Vagina (tissue), 2 donors: Measurements from ENCODE around the gene CLDN1. TPM values are rescaled to one million over a fixed set of nuclear protein-coding genes. Genes with fewer than 3 reads are reported as not detected.

ENCODE experiments used
- DNase-seq, 2 donors: peaks; one replicate each; pipeline ENCODE4 v3.0.0-alpha.2; 2017; ENCODE audit errors: extremely low spot score in 2 of 2
- H3K27ac ChIP-seq: fragments of 200-600 bp; sonication (generic); one replicate; pipeline ENCODE4 v1.5.1; 2019
- H3K27me3 ChIP-seq: fragments of 200-600 bp; sonication (generic); one replicate; pipeline ENCODE4 v1.5.1; 2019
- H3K36me3 ChIP-seq, 2 donors: fragments of 200-600 bp; sonication (generic); one replicate each; pipeline ENCODE4 v1.5.1; 2017 to 2019
- H3K4me1 ChIP-seq: fragments of 200-600 bp; sonication (generic); one replicate; pipeline ENCODE4 v1.5.1; 2019
- H3K4me3 ChIP-seq, 2 donors: fragments of 200-600 bp; sonication (generic); 1 replicate in 1 of 2; 2 replicates in 1 of 2; pipeline ENCODE4 v1.5.1; 2016 to 2019
- H3K9me3 ChIP-seq: fragments of 200-600 bp; sonication (generic); one replicate; pipeline ENCODE4 v1.5.1; 2019
- POLR2A ChIP-seq, 2 donors: fragments of 450-650 bp; IDR thresholded peaks; one replicate each; pipeline ENCODE4 v1.6.1; 2017; ENCODE audit warnings: antibody characterized with exemption in 2 of 2, mild to moderate bottlenecking in 2 of 2, moderate library complexity in 2 of 2
- POLR2AphosphoS5 ChIP-seq, 2 donors: sonication (generic); formaldehyde crosslinking; IDR thresholded peaks; one replicate each; pipeline ENCODE4 v1.9.0; 2017; ENCODE audit warnings: antibody characterized with exemption in 2 of 2, mild to moderate bottlenecking in 2 of 2, low read depth in 1 of 2; ENCODE audit not compliant: insufficient read depth in 1 of 2
- intact Hi-C: fragments of 100-400 bp; cut with DNase I; formaldehyde crosslinking; loops from one replicate; pipeline ENCODE4 v1.15.1; 2023
- total RNA-seq: library from RNA; depleted of rRNA; stranded (reverse); fragments of >200 nt; gene quantifications from one replicate; pipeline ENCODE4 v1.2.3, GENCODE V29; 2016
- TF ChIP-seq, protein P1 (sequence below), 3 experiments: fragments of 450-650 bp in 2 of 3; fragments of 200-600 bp in 1 of 3; sonication (generic) in 1 of 3; IDR thresholded peaks; one replicate each; pipeline ENCODE4 v1.5.1; 2017 to 2019; ENCODE audit warnings: antibody characterized with exemption in 3 of 3, mild to moderate bottlenecking in 2 of 3, moderate library complexity in 2 of 3

CLDN1 gene
- total RNA-seq, 1 donor from 2014 or later: 48.6 TPM

DNA sequence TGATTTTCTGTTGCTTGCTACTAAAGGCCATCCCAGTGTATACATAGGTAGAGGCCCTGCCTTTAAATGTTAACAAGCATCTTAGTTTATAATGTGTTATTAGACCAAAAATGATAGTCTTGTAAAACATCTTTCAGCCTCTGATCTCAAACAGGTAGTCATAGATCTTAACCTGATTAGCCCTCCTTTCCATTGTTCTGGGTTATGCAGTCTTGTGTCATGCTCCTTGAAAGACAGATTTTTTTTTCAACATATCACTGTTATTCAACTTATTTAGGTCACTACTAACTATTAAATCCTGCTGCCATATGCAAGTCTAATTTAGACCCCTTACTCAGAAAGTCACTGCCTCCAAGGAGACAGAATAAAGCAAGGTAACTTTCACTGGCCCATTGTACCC is 46.6 kb upstream of the CLDN1 start:
- intact Hi-C loops: no loop called here
- peak overlapping the region; percentile 42 for H3K27ac ChIP-seq
- DNase-seq: no peak
- H3K4me3 ChIP-seq: no peak overlapping the region
- H3K36me3 ChIP-seq: no peaks in the 10 kb centered on the region
- no peak for TF ChIP-seq POLR2AphosphoS5 (IDR thresholded peaks at IDR 0.05; ENCODE audit: insufficient read depth in 1 of 2, low read depth in 1 of 2)
- H3K4me1 ChIP-seq: peaks cover 9% of the 10 kb centered on the region
- no peaks in the 10 kb centered on the region for H3K9me3 ChIP-seq
- no peaks in the 10 kb centered on the region for H3K27me3 ChIP-seq

DNA sequence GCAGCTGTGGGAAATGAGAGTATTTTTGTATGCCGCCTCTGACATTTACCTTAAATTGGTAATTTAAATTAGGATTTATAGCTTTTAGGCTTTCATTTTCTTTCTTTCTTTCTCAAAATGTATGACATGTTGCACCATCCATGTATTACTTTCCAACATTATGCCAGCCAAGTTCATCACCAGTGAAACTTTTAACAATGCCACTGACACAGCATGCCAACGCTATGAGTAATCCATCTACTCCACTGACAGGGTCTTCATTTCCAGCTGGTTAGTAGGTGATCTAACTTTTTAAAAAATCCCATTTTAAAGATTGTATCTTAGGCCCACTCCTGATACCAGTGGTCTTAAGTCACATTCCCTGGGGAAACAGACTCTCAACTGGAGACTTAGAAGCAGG is 43.9 kb upstream of the CLDN1 start:
- H3K4me1 ChIP-seq: peaks cover 9% of the 10 kb centered on the region
- no peak overlapping the region for H3K27ac ChIP-seq
- H3K4me3 ChIP-seq: no peak overlapping the region
- TF ChIP-seq POLR2AphosphoS5 (IDR thresholded peaks at IDR 0.05; ENCODE audit: insufficient read depth in 1 of 2, low read depth in 1 of 2): peak in 1 of 2 donors; percentile 46
- TF ChIP-seq, protein P1, sequence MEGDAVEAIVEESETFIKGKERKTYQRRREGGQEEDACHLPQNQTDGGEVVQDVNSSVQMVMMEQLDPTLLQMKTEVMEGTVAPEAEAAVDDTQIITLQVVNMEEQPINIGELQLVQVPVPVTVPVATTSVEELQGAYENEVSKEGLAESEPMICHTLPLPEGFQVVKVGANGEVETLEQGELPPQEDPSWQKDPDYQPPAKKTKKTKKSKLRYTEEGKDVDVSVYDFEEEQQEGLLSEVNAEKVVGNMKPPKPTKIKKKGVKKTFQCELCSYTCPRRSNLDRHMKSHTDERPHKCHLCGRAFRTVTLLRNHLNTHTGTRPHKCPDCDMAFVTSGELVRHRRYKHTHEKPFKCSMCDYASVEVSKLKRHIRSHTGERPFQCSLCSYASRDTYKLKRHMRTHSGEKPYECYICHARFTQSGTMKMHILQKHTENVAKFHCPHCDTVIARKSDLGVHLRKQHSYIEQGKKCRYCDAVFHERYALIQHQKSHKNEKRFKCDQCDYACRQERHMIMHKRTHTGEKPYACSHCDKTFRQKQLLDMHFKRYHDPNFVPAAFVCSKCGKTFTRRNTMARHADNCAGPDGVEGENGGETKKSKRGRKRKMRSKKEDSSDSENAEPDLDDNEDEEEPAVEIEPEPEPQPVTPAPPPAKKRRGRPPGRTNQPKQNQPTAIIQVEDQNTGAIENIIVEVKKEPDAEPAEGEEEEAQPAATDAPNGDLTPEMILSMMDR (IDR thresholded peaks at IDR 0.05): no peak
- no peaks in the 10 kb centered on the region for H3K27me3 ChIP-seq
- intact Hi-C loops: no loop called here
- no peak for DNase-seq
- no peaks in the 10 kb centered on the region for H3K36me3 ChIP-seq
- H3K9me3 ChIP-seq: no peaks in the 10 kb centered on the region

DNA sequence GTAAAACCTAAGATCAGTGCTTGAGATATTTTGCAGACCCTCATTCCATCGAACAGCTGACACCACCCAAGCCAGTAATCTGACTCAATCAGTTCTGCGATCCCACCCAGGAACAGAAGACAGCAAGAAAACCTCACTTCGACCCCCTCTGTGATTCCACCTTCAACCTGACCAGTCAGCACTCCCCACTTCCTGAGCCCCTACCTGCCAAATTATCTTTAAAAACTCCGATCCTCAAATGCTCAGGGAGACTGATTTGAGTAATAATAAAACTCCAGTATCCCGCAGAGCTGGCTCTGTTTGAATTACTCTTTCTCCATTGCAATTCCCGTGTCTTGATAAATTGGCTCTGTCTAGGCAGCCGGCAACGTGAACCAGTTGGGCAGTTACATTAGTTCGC is 40.0 kb upstream of the CLDN1 start:
- peaks cover 9% of the 10 kb centered on the region for H3K4me1 ChIP-seq
- no peak for DNase-seq
- intact Hi-C loops: no loop called here
- TF ChIP-seq POLR2AphosphoS5 (IDR thresholded peaks at IDR 0.05; ENCODE audit: insufficient read depth in 1 of 2, low read depth in 1 of 2) (no peak), POLR2A (IDR thresholded peaks at IDR 0.05) (no peak)
- TF ChIP-seq, protein P1 (IDR thresholded peaks at IDR 0.05): no peak
- no peaks in the 10 kb centered on the region for H3K27me3 ChIP-seq
- H3K36me3 ChIP-seq: no peaks in the 10 kb centered on the region
- H3K4me3 ChIP-seq: no peak overlapping the region
- no peak overlapping the region for H3K27ac ChIP-seq
- H3K9me3 ChIP-seq: no peaks in the 10 kb centered on the region

DNA sequence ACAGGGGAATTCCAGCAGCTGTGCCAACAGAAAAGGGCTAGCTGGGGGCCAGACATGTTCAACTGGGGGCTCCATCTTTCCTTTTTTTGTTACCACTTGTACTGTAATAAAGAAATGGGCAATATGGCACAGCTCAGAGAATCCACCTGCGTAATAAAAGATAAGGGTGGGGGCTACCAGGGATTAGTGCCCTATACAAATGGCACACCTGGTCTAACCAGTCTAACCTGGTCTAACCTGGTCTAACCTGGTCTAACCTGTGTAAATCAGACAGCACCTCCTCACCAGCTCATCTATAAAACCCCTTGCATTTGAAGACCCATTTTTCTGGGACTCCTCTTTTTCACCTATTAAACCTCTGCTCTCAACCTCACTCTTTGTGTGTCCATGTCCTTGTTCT is 39.5 kb upstream of the CLDN1 start:
- H3K4me1 ChIP-seq: peaks cover 9% of the 10 kb centered on the region
- H3K27ac ChIP-seq: no peak overlapping the region
- no peak for TF ChIP-seq POLR2AphosphoS5 (IDR thresholded peaks at IDR 0.05; ENCODE audit: insufficient read depth in 1 of 2, low read depth in 1 of 2)
- TF ChIP-seq, protein P1 (IDR thresholded peaks at IDR 0.05): no peak
- TF ChIP-seq POLR2A (IDR thresholded peaks at IDR 0.05): no peak
- no peaks in the 10 kb centered on the region for H3K36me3 ChIP-seq
- no peaks in the 10 kb centered on the region for H3K27me3 ChIP-seq
- H3K4me3 ChIP-seq: no peak overlapping the region
- H3K9me3 ChIP-seq: no peaks in the 10 kb centered on the region
- intact Hi-C loops: no loop called here
- DNase-seq: no peak

DNA sequence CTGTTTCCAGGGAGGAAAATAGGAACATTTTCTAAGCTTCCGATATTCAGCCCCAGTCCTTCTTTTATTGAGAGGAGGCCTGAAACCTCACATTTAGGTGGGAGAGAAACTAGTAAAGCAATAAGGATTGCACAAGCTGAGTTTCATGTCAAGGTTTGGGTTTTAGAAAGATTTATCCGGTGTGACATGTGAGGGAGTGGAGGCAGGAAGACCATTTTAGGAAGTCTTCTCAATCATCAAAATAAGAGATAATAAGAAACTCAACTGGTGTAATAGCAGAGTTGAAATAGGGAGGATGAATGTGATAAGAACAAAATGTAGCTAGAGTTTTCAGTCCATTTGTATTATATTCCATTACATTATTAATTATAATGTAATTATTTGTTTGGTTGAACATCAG is 38.0 kb upstream of the CLDN1 start:
- Histone ChIP-seq H3K27me3 (no peaks in the 10 kb centered on the region), H3K4me3 (no peak overlapping the region), H3K27ac (no peak overlapping the region), H3K9me3 (no peaks in the 10 kb centered on the region), H3K36me3 (no peaks in the 10 kb centered on the region), H3K4me1 (peaks cover 5% of the 10 kb centered on the region)
- TF ChIP-seq POLR2A (IDR thresholded peaks at IDR 0.05): no peak
- no peak for TF ChIP-seq POLR2AphosphoS5 (IDR thresholded peaks at IDR 0.05; ENCODE audit: insufficient read depth in 1 of 2, low read depth in 1 of 2)
- TF ChIP-seq, protein P1 (IDR thresholded peaks at IDR 0.05): no peak
- no peak for DNase-seq
- intact Hi-C loops: no loop called here

DNA sequence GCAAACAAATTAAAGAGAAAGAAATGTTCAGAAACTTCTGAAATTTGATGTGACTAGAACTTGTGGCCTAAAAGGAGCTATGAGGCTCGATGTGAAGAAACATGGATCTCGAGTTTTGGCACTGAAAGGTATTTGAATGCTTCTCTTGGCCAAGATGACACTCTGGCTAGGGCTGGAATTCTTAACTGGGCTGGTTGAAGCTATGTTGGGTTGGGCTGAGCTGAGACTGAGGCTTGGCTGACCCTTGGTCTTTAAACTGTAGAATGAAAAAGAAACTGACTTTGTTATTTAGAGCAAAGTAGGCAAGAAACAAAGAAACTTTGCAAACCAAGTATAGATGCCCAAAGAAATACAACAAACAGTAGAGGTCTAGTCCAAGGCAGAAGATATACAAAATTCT is 37.6 kb upstream of the CLDN1 start:
- no peaks in the 10 kb centered on the region for H3K36me3 ChIP-seq
- H3K27ac ChIP-seq: no peak overlapping the region
- no peak for DNase-seq
- intact Hi-C loops: no loop called here
- no peak overlapping the region for H3K4me3 ChIP-seq
- no peaks in the 10 kb centered on the region for H3K9me3 ChIP-seq
- peaks cover 5% of the 10 kb centered on the region for H3K4me1 ChIP-seq
- no peak for TF ChIP-seq POLR2AphosphoS5 (IDR thresholded peaks at IDR 0.05; ENCODE audit: insufficient read depth in 1 of 2, low read depth in 1 of 2)
- TF ChIP-seq, protein P1 (IDR thresholded peaks at IDR 0.05): no peak
- no peak for TF ChIP-seq POLR2A (IDR thresholded peaks at IDR 0.05)
- no peaks in the 10 kb centered on the region for H3K27me3 ChIP-seq
